HG02884 (cell line): ENCODE results near the gene CLEC18B.
"Not testable (repeated sequence)": the region's sequence is repeated elsewhere in the genome, so short reads cannot be mapped to it uniquely, and the experiment has no call there.

Experiments
- ATAC-seq: cut with Tn5 transposase; IDR thresholded peaks from one replicate; pipeline ENCODE4 v1.9.1; 2021; ENCODE audit warnings: mild to moderate bottlenecking, moderate library complexity; ENCODE audit not compliant: unreplicated experiment

CLEC18B gene

DNA sequence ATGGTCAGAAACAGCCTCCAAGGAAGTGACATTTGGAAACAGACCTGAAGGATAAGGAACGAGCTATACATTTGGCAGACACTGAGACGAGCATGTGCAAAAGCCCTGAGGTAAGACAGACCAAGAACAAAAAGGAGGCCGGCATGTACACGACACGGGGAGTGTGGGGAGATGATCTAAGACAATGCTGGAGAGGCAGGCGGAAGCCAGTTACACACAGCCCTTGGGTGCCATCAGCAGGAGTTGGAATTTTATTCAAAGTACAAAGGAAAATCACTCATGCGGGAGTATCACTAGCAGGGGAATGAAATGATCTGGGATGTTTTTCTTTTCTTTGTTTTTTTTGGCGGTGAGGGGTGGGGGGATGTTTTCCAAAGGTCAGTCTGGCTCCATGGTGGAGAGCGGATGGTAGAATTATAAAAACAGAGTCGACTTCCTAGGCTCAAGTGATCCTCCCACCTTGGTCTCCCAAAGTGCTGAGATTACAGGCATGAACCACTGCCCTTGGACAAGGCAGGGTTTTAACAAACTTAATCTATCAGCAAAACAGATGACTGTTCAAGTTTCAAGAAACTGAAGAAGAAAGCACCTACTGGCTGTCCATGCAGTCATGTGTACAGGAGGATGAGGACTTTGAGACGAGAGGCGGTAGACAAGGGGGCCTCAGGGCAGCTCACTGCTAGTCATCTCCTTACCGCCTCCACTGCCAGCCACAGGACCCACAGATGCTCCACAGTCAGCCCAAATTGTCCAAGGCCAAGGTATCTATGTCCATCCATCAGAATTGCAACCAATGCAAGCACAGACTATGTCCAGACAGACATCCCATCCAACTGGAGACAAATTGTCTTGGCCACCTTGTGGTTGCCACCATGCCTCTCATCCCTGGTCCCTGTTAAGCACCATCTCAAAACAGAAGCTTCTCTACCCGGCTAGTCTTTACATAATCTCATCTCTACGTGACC is 59.4 kb downstream of the CLEC18B start:
- not testable (repeated sequence) for ATAC-seq
